GM04504 (cell line): Measurements from ENCODE around the gene MGAT5.

Experiments used
- DNase-seq: peaks from one replicate; pipeline ENCODE4 v3.0.0-alpha.2; 2012; ENCODE audit warnings: low read depth

The MGAT5 gene, protein sequence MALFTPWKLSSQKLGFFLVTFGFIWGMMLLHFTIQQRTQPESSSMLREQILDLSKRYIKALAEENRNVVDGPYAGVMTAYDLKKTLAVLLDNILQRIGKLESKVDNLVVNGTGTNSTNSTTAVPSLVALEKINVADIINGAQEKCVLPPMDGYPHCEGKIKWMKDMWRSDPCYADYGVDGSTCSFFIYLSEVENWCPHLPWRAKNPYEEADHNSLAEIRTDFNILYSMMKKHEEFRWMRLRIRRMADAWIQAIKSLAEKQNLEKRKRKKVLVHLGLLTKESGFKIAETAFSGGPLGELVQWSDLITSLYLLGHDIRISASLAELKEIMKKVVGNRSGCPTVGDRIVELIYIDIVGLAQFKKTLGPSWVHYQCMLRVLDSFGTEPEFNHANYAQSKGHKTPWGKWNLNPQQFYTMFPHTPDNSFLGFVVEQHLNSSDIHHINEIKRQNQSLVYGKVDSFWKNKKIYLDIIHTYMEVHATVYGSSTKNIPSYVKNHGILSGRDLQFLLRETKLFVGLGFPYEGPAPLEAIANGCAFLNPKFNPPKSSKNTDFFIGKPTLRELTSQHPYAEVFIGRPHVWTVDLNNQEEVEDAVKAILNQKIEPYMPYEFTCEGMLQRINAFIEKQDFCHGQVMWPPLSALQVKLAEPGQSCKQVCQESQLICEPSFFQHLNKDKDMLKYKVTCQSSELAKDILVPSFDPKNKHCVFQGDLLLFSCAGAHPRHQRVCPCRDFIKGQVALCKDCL

DNA sequence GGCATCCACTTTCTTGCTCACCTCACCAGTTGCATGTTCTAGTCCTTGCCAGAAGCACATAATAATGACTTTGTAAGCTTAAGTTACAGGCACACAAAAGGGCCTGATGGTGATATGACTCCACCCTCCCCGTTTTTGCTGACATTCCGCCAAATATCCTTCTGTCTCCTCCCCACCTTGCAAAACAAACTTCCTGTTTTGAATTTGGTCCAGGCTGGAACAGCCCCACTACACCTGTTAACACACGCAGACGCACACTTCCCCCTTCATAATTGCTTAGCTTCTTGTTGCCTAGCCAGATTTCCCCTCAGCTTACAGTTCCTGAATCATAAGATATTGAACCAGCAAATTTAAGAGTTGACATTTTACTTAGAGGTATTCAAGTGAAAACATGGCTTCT is at the start of gene MGAT5:
TSS of gene MGAT5 (plus strand) at position 269 of the 400 bp plus-strand sequence. CDS start 332 bp downstream, outside the sequence.
- DNase-seq, result no peak

DNA sequence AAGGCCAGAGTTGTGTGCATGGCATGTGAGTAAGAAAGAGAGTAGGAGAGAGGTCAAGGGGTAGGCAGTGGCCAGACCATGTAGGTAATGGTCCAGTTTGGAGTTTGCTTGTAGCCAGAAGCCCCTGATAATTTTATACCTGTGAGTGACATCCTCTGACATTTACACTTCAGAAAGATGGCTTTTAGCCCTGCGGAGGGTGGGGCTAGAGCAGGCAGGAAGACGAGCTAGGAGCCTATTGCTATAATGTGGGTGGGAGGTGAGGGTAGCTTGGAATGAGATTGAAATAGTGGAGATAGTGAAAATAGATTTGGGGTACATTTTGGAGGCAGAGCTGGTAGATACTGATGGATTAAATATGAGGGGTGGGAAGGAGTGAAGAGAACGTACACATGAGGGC is 48.8 kb upstream of the MGAT5 start:
- DNase-seq, result no peak

DNA sequence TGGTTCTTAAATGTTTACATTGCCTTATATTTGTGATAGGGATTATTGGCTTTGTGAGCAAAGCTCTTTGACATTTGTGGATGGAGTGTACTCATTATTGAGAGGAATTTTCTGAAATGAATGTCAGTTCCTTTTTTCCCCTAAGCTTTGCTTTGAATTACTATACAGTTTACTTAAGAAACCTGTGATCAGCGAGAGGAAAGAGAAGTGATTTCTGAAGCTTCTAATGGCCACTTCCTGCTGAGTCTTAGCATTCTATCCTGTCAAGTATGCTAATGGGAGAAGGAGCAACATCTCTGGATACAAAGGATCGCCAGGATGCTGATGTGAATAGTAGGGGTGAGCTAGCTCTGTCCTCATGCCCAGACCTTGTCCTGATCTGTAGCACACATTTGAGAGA is 47.8 kb upstream of the MGAT5 start:
- no peak for DNase-seq

DNA sequence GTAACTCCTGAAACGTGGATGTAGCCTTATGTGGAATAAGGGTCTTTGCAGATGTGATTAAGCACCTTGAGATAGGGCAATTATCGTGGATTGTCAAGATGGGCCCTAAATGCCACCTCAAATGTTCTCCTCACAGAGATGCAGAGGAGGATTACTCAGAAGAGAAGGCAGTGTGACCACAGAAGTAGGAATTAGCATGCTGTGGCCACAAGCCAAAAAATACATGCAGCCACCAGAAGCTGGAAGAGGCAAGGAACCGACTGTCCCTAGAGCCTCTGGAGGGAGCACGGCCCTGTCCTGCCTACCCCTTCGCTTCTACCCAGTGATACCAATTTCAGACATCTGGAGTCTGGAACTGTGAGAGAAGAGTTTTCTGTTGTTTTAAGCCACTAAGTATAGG is 47.3 kb upstream of the MGAT5 start:
- DNase-seq, result peak; percentile 29

DNA sequence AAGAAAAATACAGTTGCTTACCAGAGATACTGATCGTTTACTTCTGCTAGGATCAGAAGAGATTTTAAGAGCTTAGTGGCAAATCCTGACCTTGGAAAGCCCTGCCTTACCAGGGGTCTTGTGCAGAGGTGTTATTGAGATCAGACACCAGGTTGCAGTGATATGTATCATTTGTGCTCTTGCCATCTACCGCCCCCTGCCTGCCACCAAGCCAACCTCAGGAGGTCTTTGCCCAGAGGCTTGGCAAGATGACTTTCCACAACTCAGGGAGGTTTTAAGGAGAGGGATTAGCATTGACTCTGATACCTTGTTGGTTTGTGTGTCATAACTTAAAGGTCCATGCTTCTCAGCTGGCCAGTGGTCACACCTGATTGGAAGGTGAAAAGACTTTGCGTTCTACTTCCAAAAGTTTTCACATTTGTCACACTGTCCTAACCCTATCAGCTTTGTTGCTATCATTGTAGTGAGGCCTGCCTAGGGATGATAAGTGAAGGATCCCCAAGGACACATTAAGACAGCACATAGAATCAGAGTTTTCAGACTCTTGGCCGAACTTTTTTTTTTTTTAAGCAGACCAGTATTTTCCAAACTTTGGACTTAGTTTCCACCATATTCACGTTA is 46.2 kb upstream of the MGAT5 start:
- no peak for DNase-seq

DNA sequence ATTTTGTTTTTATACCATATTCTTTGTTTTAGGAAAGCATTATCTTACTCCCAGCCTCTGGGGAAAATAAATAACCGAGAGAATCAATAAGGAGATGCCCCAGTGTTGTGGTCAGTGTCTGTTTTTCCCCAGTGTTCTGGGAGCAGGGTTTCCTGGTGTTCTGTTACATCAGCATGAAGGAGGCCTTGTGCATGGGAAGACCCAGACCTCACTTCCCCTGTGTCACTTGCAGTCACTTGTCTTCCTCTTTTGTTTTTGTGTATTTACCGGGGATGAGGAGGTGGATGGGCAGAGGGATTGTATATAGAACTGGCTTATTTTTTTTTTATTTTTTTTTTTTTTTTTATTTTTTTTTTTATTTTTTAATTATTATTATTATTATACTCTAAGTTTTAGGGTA is 45.0 kb upstream of the MGAT5 start:
- no peak for DNase-seq

DNA sequence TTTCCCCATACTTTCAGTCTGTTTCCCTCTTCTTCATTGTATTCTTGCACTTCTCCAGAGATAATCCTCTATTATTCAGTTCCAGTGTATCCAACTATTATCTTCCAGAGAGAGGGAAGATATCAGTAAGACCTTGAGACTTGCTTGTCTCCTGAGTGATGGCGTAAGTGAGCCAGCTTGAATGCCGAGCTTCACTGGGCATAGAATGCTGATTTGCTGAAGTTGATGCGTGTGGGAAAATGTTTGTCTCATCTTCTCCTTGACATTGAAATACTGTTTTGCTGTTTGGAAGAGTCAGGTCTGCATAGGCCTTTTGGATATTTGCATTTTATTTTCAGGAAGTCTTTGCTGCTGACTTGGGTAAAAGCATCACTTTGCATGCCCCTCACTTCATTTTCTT is 41.1 kb upstream of the MGAT5 start:
- no peak for DNase-seq

DNA sequence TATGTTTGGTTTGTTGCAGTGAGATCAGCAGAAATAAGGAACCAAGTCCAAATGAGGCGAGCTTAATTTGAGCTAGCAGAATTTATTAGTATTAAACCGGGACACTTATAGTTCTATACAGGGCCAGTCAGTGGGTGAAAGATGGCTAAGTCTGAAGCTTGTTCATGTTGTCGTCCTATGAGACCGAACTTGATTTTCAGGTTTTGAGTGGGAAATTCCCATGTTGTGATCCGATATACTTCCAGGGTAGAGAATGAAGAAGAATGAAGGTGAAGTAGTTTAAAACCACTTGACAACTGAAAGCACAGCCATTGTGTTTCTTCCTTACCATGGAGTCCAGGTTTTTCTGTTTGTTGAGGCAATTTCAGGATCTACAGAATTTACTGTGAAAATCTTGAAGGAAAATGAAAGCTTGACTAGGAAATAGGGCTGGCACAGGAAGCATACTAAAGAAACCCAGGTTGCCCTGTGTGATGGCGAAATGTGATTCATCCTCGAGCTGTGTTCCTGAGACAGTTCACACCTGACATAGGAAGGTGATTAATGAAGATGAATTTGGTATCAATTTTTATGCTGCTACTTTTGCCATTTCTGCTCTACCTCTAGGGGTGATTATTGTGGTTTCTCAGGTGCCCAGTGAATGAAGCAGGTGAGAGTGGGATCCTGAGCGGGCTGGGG is 37.6 kb upstream of the MGAT5 start:
- DNase-seq, result no peak

DNA sequence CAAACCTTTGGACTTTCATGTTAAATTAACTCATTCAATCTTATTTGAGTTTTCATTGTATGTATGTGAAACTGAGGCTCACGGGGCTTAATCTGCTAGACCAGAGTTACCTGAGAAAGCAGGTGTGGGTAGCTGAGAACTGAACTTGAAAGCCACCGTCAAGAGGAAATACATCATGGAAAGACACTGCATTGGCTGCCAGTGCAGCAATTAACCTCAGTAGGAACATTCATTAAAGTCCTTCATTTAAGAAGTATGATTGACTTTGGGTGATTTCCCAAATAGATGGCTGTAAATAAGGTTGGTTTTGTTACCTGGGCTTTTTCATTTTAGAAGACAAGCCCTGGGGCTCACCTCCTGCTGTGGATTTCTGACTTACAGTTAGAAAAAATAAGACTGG is 36.5 kb upstream of the MGAT5 start:
- no peak for DNase-seq

DNA sequence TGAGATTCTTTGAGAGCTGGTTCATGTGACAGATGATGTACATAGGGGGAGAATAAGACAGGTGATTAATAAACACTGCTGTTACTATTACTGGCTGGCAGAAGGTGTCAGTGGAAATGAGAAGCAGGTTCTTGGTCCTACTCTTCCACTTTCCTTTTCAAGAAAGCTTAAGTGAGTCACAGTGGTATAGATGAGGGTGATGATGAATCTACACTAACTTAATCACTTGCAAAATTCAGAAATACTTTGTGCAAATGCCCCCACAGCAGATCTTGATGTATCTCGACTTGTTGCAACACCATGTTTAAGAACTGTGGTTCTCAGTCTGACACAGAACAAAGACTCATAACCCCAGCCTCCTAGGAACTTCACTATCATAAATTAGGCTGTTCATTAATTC is 35.9 kb upstream of the MGAT5 start:
- DNase-seq, result no peak

DNA sequence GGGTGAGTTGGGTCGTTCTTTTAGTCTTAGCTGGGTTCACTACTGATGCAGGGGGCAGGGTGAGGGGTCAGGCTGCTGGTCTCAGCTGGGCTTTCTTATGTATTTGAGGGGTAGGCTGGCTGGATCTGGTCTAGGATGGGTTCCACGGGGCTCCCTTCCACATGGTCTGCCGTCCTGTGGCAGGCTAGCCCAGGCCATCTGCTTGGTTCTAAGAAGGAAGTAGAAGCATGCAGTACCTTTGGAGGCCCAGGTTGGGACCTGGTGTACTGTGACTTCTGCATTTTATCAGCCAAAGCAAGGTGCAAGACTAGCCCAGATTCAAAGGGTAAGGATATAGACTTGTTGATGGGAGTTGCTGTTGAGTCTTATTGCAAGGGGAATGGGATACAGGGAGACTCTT is 35.5 kb upstream of the MGAT5 start:
- DNase-seq, result no peak

DNA sequence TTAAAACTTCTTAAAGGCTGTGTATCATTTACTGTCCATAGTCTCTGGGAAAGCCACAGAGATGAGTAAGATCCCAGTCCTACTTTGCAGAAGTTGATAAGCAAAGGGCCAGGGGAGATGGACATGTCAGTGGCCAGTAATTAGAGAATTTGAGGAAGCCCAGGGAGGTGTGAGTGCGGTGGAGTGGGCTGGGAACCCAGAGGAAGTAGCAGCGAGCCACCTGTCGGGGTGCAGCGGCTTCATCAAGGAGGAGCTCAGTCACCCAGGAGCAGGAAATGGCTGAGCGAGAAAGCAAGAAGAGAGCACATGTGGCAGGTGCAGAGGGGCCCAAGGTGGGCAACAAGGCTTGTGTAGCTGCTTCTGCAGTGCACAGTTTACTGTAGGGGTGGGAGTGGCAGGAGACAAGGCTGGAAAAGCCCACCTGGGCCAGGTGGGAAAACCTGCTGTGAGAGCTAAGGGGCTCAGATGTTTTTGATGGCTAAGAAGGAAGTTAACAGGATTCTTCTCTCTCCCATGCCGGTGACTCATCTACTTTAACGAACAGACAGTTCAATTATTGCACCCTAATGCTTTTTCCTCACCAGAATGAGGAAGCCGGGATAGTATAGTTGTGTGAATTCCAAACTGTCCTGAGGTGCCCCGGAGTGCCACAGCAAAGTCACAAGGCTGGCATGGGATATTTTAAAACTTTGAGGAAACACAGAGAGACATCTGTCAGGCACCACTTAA is 34.8 kb upstream of the MGAT5 start:
- DNase-seq, result no peak

DNA sequence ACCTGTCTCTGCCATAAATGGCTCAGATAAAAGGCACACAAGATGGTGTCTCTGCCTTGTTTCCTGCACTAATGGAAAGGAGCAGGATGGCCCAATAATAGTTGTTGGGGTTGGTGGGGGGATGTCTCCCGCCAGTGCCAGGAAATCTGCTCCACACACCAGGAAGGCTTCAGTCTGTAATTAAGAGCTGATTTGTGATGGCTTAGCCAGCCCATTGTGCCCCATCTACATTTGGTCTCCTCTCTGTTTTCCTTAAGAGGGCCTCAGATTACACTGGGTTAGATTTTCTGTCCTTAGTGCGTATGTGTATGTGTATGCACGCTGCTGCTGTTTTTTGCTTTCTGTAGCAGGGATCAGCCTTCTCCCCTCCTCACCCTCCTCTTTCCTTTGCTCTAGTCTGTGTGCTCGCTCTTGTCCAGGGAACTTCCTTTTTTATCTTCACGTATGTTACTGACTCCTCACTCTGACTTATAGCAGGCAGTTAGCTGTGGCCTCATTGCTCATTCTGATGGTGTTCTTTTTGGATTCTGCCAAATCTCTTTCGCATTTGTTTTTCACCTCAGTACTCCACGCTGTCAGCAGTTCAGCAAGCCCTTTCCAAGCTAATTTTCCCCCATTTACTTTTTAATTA is 33.4 kb upstream of the MGAT5 start:
- no peak for DNase-seq

DNA sequence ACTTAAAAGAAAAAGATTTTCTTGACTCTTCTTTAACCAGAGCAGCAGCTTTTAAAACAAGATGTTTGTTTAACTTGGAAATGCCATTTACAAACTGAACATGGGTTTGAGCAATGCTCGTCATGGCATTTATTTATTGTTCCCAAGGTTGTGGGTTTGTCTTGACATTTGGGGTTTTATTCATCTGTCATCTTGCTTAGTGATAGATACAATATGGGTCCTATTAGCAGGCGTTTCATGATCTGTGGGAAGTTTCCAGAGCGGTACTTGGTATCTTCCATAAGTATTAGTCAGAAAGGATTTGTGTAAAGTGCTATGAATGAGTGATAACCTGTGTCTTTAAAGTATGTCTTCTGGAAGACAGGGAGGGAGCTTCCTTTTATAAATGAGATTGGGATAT is 29.9 kb upstream of the MGAT5 start:
- DNase-seq, result no peak

DNA sequence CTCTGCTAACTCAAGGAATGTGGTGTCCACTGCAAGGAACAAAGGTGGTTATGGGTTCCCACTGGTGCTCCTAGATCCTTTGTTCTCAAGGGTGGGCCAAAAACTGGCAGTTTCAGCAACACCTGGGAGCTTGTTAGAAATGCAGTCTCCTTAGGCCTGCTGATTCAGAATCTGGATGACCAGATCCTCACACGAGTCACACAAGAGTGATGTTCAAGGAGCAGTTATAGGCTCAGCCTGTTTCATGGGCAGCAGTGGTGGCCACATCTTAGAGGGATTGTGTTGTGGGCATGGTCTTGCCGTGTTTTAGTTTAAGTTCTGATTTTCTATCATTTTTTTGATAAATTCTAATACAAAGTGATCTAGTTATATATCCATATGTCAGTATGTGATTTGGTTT is 28.7 kb upstream of the MGAT5 start:
- no peak for DNase-seq

DNA sequence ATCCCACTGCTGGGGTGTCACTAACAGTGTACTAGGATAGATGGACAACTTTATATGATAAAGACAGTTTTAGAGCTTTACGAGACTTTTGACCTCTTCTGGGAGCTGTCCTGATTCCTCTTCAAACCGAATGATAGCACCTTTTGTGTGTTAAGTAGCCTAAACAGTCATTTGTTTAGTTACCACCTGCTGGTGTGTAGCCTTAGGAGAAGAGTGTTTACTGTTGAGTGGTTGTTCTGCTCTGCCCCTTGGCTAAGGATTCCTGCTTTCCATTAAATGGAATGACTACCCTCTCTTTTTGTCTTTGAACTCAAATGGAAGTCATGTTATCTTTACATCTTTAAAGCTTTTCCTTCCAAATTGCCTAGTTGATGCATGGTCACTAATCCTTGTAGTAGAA is 28.0 kb upstream of the MGAT5 start:
- no peak for DNase-seq

DNA sequence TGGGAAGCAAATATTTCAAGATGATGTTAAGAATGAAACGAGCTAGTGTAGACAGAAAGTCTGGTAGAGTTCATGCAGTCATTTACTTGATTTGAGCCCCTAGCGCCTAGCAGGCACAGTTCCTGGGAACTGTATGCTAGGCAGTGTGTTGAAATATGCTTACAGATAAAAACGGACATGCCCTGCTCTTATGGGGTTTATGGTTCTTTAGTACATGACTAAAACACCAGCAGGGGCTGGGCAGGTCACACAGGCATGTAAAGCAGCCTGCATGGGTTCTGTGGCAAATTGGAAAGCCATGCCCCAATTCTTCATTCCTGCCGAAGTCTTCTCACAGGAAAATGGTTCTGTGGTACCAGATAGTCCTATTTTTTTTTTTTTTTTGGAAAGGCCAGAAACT is 27.3 kb upstream of the MGAT5 start:
- no peak for DNase-seq

DNA sequence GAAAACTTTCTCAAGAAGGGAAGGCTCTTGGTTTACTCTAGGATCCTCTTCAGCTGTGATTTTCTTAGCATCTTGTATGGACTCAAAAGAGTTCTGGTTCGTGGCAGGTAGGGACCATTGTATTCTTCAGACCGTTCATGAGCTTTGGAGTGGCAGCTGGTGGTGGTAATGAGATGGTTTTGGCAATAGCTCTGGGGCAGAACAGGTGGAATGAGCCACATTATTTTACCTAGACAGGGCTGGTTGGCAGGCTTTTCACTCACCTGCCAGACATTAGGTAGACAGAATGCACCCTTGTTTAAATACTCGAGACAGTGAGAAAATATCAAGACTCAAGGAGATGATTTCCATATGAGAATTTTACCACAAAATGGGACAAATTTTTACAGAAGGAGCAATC is 26.2 kb upstream of the MGAT5 start:
- no peak for DNase-seq

DNA sequence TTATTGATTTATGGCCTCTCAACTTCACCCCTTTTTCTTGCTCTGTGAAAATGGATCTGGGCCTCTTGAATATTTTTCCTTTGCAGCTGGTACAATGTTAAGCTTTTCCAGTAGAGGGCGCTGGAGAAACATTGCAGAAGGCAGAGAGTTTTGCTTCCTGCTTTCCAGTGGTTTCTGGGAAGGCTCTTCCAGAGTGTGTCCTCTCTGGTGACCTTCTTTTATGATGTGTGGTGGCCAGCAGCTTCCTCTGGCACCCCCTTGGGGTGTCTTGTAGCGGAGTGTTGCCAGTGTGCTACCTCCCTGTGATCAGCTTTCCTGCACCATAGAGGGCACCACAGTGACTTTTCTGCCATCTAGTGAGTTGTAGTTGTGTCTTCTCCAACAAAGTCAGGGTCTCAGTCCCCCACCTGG is 25.4 kb upstream of the MGAT5 start:
- DNase-seq, result no peak

DNA sequence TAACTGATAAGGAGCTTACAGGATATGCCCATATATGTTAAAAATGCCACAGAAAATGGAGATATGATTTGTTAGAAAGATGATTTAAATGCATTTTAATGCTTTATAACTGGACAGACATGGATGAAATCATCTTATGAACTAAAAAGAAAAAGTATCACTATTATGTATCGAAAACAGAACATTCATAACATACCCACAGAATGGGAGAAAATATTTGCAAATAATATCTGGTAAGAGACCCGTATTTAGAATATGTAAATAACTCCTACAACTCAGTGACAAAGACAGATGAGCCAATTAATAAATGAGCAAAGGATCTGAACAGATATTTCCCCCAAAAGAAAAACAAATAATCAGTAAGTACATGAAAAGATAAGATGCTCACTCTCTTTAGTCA is 24.3 kb upstream of the MGAT5 start:
- DNase-seq, result no peak

DNA sequence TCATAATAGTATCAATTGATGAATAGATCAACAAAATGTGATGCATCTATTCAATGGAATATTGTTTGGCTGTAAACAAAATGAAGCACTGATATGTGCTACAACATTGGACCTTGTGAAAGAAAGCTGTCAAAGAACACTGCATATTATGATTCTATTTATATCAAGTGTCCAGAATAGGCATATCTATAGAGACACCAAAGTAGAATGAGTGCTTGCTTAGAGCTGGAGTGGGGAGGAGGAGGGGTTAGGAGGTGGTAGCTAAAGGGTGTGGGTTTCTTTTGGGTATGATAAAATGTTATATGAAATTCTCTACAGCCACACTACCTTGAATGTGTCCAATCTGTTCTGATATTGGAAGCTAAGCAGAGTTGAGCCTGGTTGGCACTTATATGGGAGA is 23.0 kb upstream of the MGAT5 start:
- no peak for DNase-seq
